IPS-15b (cell line): ENCODE measurements around the gene FBXL20.
"Not testable (repeated sequence)": the region's sequence is repeated elsewhere in the genome, so short reads cannot be mapped to it uniquely, and the experiment has no call there.

Experiments
- H3K27me3 ChIP-seq: one replicate; pipeline ENCODE4 v1.6.1; 2013; ENCODE audit warnings: low read length; ENCODE audit not compliant: control insufficient read depth, insufficient read depth
- H3K36me3 ChIP-seq: one replicate; pipeline ENCODE4 v1.6.1; 2013; ENCODE audit warnings: low read length; ENCODE audit not compliant: control insufficient read depth, insufficient read depth
- H3K4me1 ChIP-seq: one replicate; pipeline ENCODE4 v1.6.1; 2013; ENCODE audit warnings: mild to moderate bottlenecking, low read length; ENCODE audit not compliant: control insufficient read depth, insufficient read depth
- H3K4me3 ChIP-seq: one replicate; pipeline ENCODE4 v1.5.1; 2013; ENCODE audit warnings: low read depth, low read length
- H3K9ac ChIP-seq: one replicate; pipeline ENCODE4 v1.6.1; 2013; ENCODE audit warnings: low read depth, mild to moderate bottlenecking, low read length
- H3K9me3 ChIP-seq: one replicate; pipeline ENCODE4 v1.6.1; 2013; ENCODE audit warnings: mild to moderate bottlenecking, low read length; ENCODE audit not compliant: control insufficient read depth, insufficient read depth

FBXL20 gene

DNA sequence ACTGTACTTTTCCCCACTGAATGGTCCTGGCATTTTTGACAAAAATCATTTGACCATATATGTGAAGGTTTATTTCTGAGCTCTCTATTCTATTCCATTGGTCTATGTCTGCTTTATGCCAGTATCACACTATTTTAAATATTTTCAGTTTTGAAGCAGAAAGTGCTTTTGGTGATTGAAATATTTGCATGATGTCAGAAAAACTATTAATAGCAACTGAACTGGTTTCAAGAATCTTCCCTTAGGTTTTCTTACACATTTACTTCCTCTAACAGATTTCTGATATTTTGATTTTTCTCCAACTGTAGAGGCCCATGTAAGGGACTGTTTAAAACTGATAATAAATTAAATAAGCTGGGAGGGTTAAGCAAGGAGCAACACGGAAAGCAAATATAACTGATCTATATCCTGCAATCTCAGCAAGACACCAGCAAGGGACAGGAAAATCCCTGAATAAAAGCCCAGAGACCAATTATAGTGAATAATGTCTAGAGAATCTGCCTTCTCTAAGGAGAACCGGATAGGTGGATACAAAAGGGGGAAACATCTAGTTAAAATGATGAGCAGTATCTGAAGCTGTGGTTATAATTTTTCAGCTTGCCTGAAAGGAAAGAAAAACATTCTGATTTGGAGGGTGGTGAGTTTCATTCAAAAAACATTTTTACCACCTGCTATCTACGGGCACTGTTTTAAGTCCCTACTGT is 94.8 kb downstream of the FBXL20 start:
- Histone ChIP-seq H3K36me3 (no peaks in the 10 kb centered on the region), H3K27me3 (no peaks in the 10 kb centered on the region), H3K9ac (no peak overlapping the region), H3K4me3 (no peak overlapping the region), H3K4me1 (no peaks in the 10 kb centered on the region), H3K9me3 (no peaks in the 10 kb centered on the region)

DNA sequence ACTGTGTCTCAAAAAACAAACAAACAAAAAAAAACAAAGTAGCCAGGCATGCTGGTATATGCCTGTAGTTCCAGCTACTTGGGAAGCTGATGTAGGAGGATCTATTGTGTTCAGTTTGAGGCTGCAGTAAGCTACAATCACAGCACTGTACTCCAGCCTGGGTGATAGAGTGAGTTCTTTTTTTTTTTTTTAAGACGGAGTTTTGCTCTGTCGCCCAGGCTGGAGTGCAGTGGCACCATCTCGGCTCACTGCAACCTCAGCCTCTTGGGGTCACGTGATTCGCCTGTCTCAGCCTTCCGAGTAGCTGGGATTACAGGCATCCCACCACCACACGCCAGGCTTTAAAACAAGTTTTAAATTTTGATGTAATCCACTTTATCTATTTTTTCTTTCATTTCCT is 95.4 kb downstream of the FBXL20 start:
- H3K9ac ChIP-seq, result no peak overlapping the region
- H3K4me3 ChIP-seq, result no peak overlapping the region
- H3K9me3 ChIP-seq, result no peaks in the 10 kb centered on the region
- no peaks in the 10 kb centered on the region for H3K4me1 ChIP-seq
- H3K27me3 ChIP-seq, result no peaks in the 10 kb centered on the region
- H3K36me3 ChIP-seq, result no peaks in the 10 kb centered on the region

DNA sequence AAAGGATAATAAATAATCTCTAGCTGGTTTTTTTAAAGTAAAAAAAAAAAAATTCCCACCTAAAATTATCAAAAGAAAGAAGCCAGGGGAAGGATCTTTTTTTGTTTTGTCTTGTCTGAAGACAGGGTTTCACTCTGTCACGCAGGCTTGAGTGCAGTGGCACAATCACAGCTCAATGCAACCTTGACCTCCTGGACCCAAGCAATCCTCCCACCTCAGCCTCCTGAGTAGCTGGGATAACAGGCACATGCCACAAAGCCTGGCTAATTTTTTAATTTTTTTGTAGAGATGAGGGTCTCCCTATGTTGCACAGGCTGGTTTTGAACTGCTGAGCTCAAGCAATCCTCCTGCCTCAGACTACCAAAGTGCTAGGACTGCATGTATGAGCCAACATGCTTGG is 97.2 kb downstream of the FBXL20 start:
- H3K36me3 ChIP-seq, result no peaks in the 10 kb centered on the region
- no peaks in the 10 kb centered on the region for H3K9me3 ChIP-seq
- no peak overlapping the region for H3K9ac ChIP-seq
- no peaks in the 10 kb centered on the region for H3K27me3 ChIP-seq
- H3K4me1 ChIP-seq, result no peaks in the 10 kb centered on the region
- H3K4me3 ChIP-seq, result no peak overlapping the region

DNA sequence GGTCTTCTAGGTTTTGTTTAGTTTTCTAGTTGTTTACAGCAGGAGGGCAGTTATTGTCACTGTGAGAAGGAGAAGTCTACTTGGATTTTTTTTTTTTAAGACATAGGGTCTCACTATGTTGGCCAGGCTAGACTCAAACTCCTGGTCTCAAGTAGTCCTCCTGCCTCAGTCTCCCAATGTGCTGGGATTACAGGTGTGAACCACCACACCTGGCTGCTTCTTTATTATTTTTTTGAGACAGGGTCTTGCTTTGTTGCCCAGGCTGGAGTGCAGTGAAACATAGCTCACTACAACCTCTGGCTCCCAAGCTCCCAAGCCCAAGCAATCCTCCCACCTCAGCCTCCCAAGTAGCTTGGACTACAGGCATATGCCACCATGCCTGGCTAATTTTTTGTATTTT is 107.4 kb downstream of the FBXL20 start:
- no peaks in the 10 kb centered on the region for H3K4me1 ChIP-seq

DNA sequence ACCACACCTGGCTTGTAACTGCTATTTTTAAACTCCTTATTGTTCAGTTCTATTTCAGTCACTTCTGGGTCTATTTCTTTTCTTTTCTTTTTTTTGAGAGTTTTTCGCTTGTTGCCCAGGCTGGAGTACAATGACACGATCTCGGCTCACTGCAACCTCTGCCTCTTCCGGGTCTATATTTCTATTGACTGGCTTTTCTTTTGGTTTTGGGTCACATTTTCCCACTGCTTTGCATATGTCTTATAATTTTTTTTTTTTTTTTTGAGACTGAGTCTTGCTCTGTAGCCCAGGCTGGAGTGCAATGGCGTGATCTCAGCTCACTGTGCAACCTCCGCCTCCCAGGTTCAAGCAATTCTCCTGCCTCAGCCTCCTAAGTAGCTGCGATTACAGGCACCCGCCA is 108.9 kb downstream of the FBXL20 start:
- not testable (repeated sequence) for H3K4me3 ChIP-seq, H3K4me1 ChIP-seq, H3K9me3 ChIP-seq, H3K27me3 ChIP-seq, H3K9ac ChIP-seq, H3K36me3 ChIP-seq

More for the DNA sequence above, 107.4 kb downstream of the FBXL20 start:
- no peaks in the 10 kb centered on the region for H3K27me3 ChIP-seq
- peaks cover 2% of the 10 kb centered on the region for H3K36me3 ChIP-seq
- H3K9me3 ChIP-seq, result no peaks in the 10 kb centered on the region
- no peak overlapping the region for H3K4me3 ChIP-seq
- H3K9ac ChIP-seq, result no peak overlapping the region

GRCh38 chr17:39286513-39286912 is 114.9 kb downstream of the FBXL20 start:
- not testable (repeated sequence) for H3K27me3 ChIP-seq, H3K4me3 ChIP-seq, H3K9me3 ChIP-seq, H3K9ac ChIP-seq, H3K4me1 ChIP-seq, H3K36me3 ChIP-seq

- Histone ChIP-seq H3K27me3 (no peaks in the 10 kb centered on the region), H3K4me1 (peaks cover 6% of the 10 kb centered on the region), H3K9ac (no peak overlapping the region), H3K4me3 (no peak overlapping the region), H3K36me3 (no peaks in the 10 kb centered on the region), H3K9me3 (no peaks in the 10 kb centered on the region)
Measured at GRCh38 chr17:39284685-39285084, 116.7 kb downstream of the FBXL20 start.

DNA sequence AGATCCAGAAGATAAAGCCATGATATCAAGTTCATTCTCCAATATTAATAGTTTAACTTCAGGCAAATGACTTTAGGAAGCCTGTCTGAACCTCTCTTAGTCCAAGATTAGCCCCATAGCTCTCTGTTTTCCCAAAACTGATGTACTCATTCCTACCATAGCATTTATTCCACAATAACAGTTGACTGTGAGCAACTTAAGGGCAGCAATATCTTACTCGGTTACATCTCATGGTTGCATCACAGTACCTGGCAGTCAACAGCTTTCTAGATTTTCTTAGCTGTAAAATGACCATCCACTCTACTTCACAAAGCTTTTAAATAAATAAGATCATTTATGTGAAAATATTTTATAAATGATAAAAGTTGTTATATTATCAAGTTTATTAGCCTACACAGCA is 117.5 kb downstream of the FBXL20 start:
- H3K27me3 ChIP-seq, result no peaks in the 10 kb centered on the region
- no peaks in the 10 kb centered on the region for H3K9me3 ChIP-seq
- H3K4me1 ChIP-seq, result peaks cover 6% of the 10 kb centered on the region
- no peaks in the 10 kb centered on the region for H3K36me3 ChIP-seq
- no peak overlapping the region for H3K4me3 ChIP-seq
- H3K9ac ChIP-seq, result no peak overlapping the region

DNA sequence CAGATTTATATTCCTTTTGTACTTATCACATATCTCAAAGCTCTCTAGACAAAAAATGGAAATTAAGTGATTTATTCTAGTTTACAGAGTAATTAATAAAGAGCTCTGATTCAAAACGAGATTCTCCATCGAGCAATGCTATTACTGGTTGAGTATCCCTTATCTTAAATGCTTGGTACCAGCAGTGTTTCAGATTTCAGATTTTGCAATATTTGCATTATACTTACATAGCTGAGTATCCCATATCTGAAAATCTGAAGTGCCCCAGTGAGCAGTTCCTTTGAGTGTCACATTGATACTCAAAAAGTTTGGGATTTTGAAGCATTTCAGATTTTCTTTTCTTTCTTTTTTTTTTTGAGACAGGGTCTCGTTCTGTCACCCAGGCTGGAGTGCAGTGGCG is 118.3 kb downstream of the FBXL20 start:
- no peaks in the 10 kb centered on the region for H3K9me3 ChIP-seq
- no peak overlapping the region for H3K4me3 ChIP-seq
- no peak overlapping the region for H3K9ac ChIP-seq
- H3K4me1 ChIP-seq, result peaks cover 6% of the 10 kb centered on the region
- no peaks in the 10 kb centered on the region for H3K36me3 ChIP-seq
- H3K27me3 ChIP-seq, result no peaks in the 10 kb centered on the region

DNA sequence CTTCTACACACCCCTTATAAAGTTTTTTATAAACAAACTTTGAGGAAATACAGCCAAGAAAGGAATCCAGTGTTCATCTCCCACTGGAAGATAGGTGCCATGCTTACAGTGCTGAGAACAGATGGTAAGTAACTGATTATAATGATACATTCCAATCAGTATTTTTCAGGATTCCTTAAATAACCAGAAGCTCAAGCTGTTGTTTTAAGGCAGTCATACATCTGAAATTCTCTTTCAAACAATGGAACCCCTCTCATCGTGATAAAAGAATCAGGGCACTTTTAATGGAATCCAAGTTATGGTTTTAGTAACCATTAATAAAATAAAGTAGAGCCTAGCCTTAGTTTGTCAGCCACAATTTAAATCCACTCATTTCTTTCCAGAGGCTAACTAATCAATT is 119.6 kb downstream of the FBXL20 start:
- no peaks in the 10 kb centered on the region for H3K9me3 ChIP-seq
- H3K4me3 ChIP-seq, result no peak overlapping the region
- H3K9ac ChIP-seq, result no peak overlapping the region
- peaks cover 6% of the 10 kb centered on the region for H3K4me1 ChIP-seq
- H3K36me3 ChIP-seq, result no peaks in the 10 kb centered on the region
- H3K27me3 ChIP-seq, result no peaks in the 10 kb centered on the region

- H3K4me1 ChIP-seq, H3K9ac ChIP-seq, H3K9me3 ChIP-seq, H3K27me3 ChIP-seq, H3K36me3 ChIP-seq, H3K4me3 ChIP-seq: not testable (repeated sequence)
Measured at GRCh38 chr17:39278246-39278645, 123.2 kb downstream of the FBXL20 start.

DNA sequence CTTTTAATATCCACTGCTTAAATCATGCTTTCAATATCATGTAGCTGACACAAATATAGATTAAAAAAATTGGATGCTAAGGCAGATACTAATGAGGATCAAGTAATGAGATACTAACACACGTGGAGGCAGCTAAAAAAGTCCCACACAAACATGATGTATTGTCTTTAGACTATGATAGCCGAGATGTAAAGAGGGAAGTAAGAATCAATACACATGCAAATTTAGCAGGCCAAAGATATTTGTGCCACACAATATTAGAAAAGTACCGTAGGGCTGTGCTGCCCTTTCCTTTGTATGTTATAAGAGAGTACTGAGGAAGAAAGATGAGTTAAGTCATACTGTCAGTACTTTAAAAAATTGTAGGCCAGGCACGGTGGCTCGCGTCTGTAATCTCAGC is 124.3 kb downstream of the FBXL20 start:
- H3K9me3 ChIP-seq, result no peaks in the 10 kb centered on the region
- no peak overlapping the region for H3K9ac ChIP-seq
- H3K36me3 ChIP-seq, result no peaks in the 10 kb centered on the region
- H3K4me1 ChIP-seq, result peaks cover 6% of the 10 kb centered on the region
- no peaks in the 10 kb centered on the region for H3K27me3 ChIP-seq
- H3K4me3 ChIP-seq, result no peak overlapping the region
